Right atrium auricular region (tissue), 2 donors: ENCODE data around the gene DTX3. TPM values are rescaled to one million over a fixed set of nuclear protein-coding genes. Genes with fewer than 3 reads are reported as not detected.
"Not testable (repeated sequence)": the region's sequence is repeated elsewhere in the genome, so short reads cannot be mapped to it uniquely, and the experiment has no call there.

Experiments
- DNase-seq: peaks from one replicate; pipeline ENCODE4 v3.0.0-alpha.2; 2019; ENCODE audit warnings: low spot score
- H3K27ac ChIP-seq, 2 donors: fragments of 200-600 bp; sonication (generic); 1 replicate in 1 of 2; 2 replicates in 1 of 2; pipeline ENCODE4 v1.5.1; 2016 to 2019
- H3K27me3 ChIP-seq, 2 donors: fragments of 200-600 bp; sonication (generic); one replicate each; pipeline versions ENCODE4 v1.5.1 to v1.6.0; 2017 to 2019
- H3K36me3 ChIP-seq: fragments of 200-600 bp; sonication (generic); one replicate; pipeline ENCODE4 v1.5.1; 2016
- H3K4me1 ChIP-seq, 2 donors: fragments of 200-600 bp; sonication (generic); one replicate each; pipeline versions ENCODE4 v1.5.1 to v1.6.0; 2017 to 2019
- H3K4me3 ChIP-seq, 2 donors: fragments of 200-600 bp; sonication (generic); 1 replicate in 1 of 2; 2 replicates in 1 of 2; pipeline ENCODE4 v1.5.1; 2017 to 2019; ENCODE audit warnings: mild to moderate bottlenecking in 1 of 2, moderate library complexity in 1 of 2
- H3K9me3 ChIP-seq, 2 donors: fragments of 200-600 bp; sonication (generic); one replicate each; pipeline ENCODE4 v1.5.1; 2019
- total RNA-seq, 2 donors: library from RNA; depleted of rRNA; stranded (reverse); fragments of >200 nt; gene quantifications; one replicate each; pipeline ENCODE4 v1.1.0, GENCODE V29; 2016
- TF ChIP-seq, protein P1 (sequence below), 2 donors: fragments of 200-600 bp; sonication (generic); IDR thresholded peaks; one replicate each; pipeline ENCODE4 v1.5.1; 2019; ENCODE audit warnings: antibody characterized with exemption in 2 of 2

Gene DTX3
- total RNA-seq = 10 to 100 TPM; 22.3 to 32.5 TPM

DNA sequence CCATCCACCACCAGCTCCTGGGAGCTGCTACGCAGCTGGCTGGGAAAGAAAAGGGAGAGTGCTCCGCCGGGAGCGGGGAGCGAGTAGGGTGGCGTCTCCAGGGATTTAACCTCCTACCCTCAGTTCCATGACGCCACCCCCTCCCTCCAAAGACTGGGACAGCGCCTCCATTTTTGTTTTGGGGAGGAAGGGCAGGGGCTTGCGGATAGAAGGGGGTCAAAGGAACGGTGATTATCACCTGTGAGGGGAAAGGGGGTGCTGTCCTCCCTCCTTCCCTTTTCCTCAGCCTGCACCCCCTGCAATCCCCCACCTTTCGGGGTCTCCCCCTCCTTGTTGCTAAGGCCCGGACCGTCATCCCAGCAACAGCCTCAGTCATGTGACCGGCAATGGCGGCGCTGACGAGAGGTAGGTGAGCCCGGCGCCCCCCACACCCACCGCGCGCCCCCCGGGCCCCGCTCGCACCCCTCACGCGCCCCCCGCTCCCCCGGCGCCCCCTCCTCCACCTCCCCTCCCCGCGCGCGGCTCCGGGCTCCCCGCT lies at the start of gene DTX3:
TSS of gene DTX3 (plus strand) at position 371 of the 538 bp plus-strand sequence. CDS start 1,694 bp downstream, outside the sequence.
- peaks cover 0 to 29% of the 10 kb centered on the region in 2 donors for H3K4me1 ChIP-seq
- H3K27me3 ChIP-seq = no peaks in the 10 kb centered on the region
- TF ChIP-seq, protein P1, sequence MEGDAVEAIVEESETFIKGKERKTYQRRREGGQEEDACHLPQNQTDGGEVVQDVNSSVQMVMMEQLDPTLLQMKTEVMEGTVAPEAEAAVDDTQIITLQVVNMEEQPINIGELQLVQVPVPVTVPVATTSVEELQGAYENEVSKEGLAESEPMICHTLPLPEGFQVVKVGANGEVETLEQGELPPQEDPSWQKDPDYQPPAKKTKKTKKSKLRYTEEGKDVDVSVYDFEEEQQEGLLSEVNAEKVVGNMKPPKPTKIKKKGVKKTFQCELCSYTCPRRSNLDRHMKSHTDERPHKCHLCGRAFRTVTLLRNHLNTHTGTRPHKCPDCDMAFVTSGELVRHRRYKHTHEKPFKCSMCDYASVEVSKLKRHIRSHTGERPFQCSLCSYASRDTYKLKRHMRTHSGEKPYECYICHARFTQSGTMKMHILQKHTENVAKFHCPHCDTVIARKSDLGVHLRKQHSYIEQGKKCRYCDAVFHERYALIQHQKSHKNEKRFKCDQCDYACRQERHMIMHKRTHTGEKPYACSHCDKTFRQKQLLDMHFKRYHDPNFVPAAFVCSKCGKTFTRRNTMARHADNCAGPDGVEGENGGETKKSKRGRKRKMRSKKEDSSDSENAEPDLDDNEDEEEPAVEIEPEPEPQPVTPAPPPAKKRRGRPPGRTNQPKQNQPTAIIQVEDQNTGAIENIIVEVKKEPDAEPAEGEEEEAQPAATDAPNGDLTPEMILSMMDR (IDR thresholded peaks at IDR 0.05) = no peak
- peaks cover 24% of the 10 kb centered on the region for H3K36me3 ChIP-seq
- H3K27ac ChIP-seq = peak within 1 kb of the TSS; percentile 88 to 98
- H3K9me3 ChIP-seq = no peaks in the 10 kb centered on the region
- DNase-seq = no peak
- H3K4me3 ChIP-seq = peak within 1 kb of the TSS; percentile 69 to 78

GRCh38 chr12:57554897-57555296 lies 49.7 kb upstream of the DTX3 start:
- no peak overlapping the region for H3K4me3 ChIP-seq
- DNase-seq = no peak
- H3K9me3 ChIP-seq = no peaks in the 10 kb centered on the region
- peaks cover 0 to 11% of the 10 kb centered on the region in 2 donors for H3K27me3 ChIP-seq
- H3K36me3 ChIP-seq = no peaks in the 10 kb centered on the region
- H3K27ac ChIP-seq = no peak overlapping the region
- peaks cover 0 to 5% of the 10 kb centered on the region in 2 donors for H3K4me1 ChIP-seq
- TF ChIP-seq, protein P1 (IDR thresholded peaks at IDR 0.05) = no peak

DNA sequence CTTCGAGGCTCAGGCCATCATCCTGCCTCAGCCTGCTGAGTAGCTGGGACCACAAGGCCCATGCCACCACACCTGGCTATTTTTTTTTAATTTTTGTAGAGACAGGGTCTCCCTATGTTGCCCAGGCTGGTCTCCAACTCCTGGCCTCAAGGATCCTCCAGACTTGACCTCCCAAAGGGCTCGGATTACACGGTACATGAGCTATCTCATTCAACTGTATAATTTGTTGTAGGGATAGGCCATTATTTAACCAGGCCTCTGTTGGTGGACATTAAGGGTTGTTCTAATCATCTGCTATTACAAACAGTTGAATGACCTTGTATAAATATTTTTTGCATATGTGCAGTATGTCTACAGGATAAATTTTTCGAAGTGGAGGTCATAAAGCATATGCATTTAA lies 45.8 kb upstream of the DTX3 start:
- H3K4me1 ChIP-seq = no peaks in the 10 kb centered on the region
- H3K36me3 ChIP-seq = no peaks in the 10 kb centered on the region
- H3K4me3 ChIP-seq = no peak overlapping the region
- TF ChIP-seq, protein P1 (IDR thresholded peaks at IDR 0.05) = no peak
- H3K27ac ChIP-seq = no peak overlapping the region
- H3K27me3 ChIP-seq = no peaks in the 10 kb centered on the region
- no peak for DNase-seq
- H3K9me3 ChIP-seq = no peaks in the 10 kb centered on the region

- TF ChIP-seq, protein P1 (IDR thresholded peaks at IDR 0.05) = no peak
Measured at GRCh38 chr12:57560516-57560915, 44.1 kb upstream of the DTX3 start.

GRCh38 chr12:57561117-57561516 lies 43.5 kb upstream of the DTX3 start:
- not testable (repeated sequence) for H3K27me3 ChIP-seq, H3K4me3 ChIP-seq, DNase-seq, H3K9me3 ChIP-seq, H3K36me3 ChIP-seq, H3K4me1 ChIP-seq, H3K27ac ChIP-seq

More at GRCh38 chr12:57560516-57560915, 44.1 kb upstream of the DTX3 start:
- DNase-seq = no peak
- Histone ChIP-seq H3K27ac (no peak overlapping the region), H3K4me1 (no peaks in the 10 kb centered on the region), H3K27me3 (no peaks in the 10 kb centered on the region), H3K4me3 (no peak overlapping the region), H3K9me3 (no peaks in the 10 kb centered on the region), H3K36me3 (no peaks in the 10 kb centered on the region)

DNA sequence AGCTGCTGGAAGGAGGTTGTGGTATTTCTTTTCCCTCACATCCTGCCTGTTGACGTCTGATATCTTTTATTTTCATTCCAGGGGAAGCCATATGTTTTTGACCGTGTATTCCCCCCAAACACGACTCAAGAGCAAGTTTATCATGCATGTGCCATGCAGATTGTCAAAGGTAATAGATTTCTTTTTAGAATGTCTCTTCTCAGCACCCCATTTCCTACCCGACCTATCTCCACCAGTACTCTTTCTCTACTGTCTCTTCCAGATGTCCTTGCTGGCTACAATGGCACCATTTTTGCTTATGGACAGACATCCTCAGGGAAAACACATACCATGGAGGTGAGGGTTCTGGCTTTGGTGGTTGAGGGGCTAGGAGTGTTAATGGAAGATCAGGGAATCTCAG lies 41.3 kb upstream of the DTX3 start:
- H3K4me3 ChIP-seq = no peak overlapping the region
- DNase-seq = no peak
- no peaks in the 10 kb centered on the region for H3K9me3 ChIP-seq
- H3K27me3 ChIP-seq = no peaks in the 10 kb centered on the region
- H3K27ac ChIP-seq = no peak overlapping the region
- TF ChIP-seq, protein P1 (IDR thresholded peaks at IDR 0.05) = no peak
- no peaks in the 10 kb centered on the region for H3K36me3 ChIP-seq
- H3K4me1 ChIP-seq = no peaks in the 10 kb centered on the region
